Skeletal muscle satellite cell (primary cell): Measurements from ENCODE around the gene HOXB3.
"Not testable (repeated sequence)": the region's sequence is repeated elsewhere in the genome, so short reads cannot be mapped to it uniquely, and the experiment has no call there.

Experiments
- H3K27me3 ChIP-seq: 2 replicates; pipeline ENCODE4 v1.7.0; 2013; ENCODE audit warnings: low read length; ENCODE audit not compliant: control insufficient read depth, insufficient read depth
- H3K36me3 ChIP-seq: 2 replicates; pipeline ENCODE4 v1.7.0; 2013; ENCODE audit warnings: mild to moderate bottlenecking, control low read depth, low read length; ENCODE audit not compliant: insufficient read depth
- H3K4me1 ChIP-seq: 2 replicates; pipeline ENCODE4 v1.7.0; 2013; ENCODE audit warnings: low read length; ENCODE audit not compliant: control insufficient read depth, insufficient read depth
- H3K4me2 ChIP-seq: 2 replicates; pipeline ENCODE4 v1.7.0; 2013; ENCODE audit warnings: mild to moderate bottlenecking, low read length
- H3K4me3 ChIP-seq: 2 replicates; pipeline ENCODE4 v1.7.0; 2013; ENCODE audit warnings: low read length
- H3K9ac ChIP-seq: 2 replicates; pipeline ENCODE4 v1.7.0; 2013; ENCODE audit warnings: mild to moderate bottlenecking, low read depth, low read length, moderate library complexity
- H3K9me3 ChIP-seq: replicated peaks from 2 replicates; pipeline ENCODE4 v1.7.0; 2013; ENCODE audit warnings: mild to moderate bottlenecking, control low read depth, low read length

Gene HOXB3

DNA sequence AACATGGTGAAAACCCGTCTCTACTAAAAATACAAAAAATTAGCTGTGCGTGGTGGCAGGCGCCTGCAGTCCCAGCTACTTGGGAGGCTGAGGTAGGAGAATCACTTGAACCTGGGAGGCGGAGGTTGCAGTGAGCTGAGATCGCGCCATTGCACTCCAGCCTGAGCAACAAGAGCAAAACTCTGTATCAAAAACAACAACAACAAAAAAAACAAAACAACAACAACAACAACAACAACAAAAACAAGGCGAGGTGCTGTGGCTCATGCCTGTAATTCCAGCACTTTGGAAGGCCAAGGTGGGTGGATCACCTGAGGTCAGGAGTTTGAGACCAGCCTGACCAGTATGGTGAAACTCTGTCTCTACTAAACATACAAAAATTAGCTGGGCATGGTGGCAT is 80.3 kb downstream of the HOXB3 start:
- Histone ChIP-seq H3K27me3 (peaks cover 15% of the 10 kb centered on the region), H3K4me1 (peaks cover 24% of the 10 kb centered on the region)
- not testable (repeated sequence) for H3K36me3 ChIP-seq, H3K9ac ChIP-seq, H3K4me3 ChIP-seq, H3K9me3 ChIP-seq, H3K4me2 ChIP-seq

DNA sequence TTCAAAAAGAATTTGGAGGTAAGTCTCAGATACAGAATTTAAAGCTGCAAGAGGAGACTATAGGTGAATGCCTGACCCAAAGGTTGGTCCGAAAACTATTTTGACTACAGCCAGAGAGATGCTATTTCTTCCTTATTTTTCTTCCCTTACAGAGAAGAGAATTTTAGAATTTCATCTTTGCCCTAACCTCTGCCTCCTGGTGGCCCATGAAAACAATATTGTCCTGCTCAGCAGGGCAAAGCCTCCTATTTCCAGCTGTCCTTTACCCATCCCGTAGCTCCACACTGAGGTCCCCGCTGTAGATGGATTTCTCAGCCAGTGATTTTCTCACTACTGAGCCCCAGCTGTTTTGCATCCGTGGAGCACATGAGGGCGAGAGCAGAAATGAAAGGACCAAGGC is 83.8 kb downstream of the HOXB3 start:
- Histone ChIP-seq H3K4me2 (no peak overlapping the region), H3K9me3 (no peaks in the 10 kb centered on the region), H3K9ac (no peak overlapping the region), H3K4me3 (no peak overlapping the region), H3K36me3 (no peaks in the 10 kb centered on the region), H3K4me1 (peaks cover 17% of the 10 kb centered on the region), H3K27me3 (no peaks in the 10 kb centered on the region)

DNA sequence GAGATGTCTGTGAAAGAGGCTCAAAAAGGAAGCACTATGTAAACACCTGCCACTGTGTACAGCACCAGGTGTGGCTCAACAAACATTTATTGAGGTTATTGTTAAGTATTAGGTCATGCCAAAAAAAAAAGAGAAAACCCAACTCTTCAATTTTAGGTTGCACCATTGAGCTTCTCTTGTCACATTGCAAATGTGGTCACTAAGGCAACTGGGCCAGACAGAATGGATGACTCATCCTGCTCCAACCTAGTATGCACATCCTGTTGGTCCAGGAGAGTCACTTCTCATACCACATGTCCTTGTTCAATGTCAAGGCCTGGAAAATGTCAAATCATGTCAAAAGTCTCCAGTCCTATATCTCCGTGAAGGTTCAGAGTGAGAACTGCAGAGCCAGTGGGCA is 84.3 kb downstream of the HOXB3 start:
- peaks cover 17% of the 10 kb centered on the region for H3K4me1 ChIP-seq
- H3K4me2 ChIP-seq, result no peak overlapping the region
- no peak overlapping the region for H3K9ac ChIP-seq
- no peaks in the 10 kb centered on the region for H3K27me3 ChIP-seq
- H3K4me3 ChIP-seq, result no peak overlapping the region
- no peaks in the 10 kb centered on the region for H3K36me3 ChIP-seq
- no peaks in the 10 kb centered on the region for H3K9me3 ChIP-seq

DNA sequence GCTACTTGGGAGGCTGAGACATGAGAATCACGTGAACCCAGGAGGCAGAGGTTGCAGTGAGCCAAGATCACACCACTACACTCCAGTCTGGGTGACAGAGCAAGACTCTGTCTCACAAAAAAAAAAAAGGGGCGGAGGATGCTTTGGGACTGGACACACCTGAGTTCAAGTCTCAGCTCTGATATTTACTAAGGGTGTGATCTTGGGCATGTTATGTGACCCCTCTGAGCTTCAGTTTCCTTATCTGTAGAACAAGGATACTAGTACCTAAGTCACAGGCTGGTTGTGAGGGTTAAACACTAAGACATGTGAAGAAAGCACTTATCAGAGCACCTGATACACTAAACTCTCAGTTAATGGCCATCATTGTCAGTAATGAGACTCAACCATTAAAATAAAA is 85.1 kb downstream of the HOXB3 start:
- no peaks in the 10 kb centered on the region for H3K9me3 ChIP-seq
- H3K27me3 ChIP-seq, result no peaks in the 10 kb centered on the region
- peaks cover 20% of the 10 kb centered on the region for H3K4me1 ChIP-seq
- H3K4me3 ChIP-seq, result no peak overlapping the region
- no peak overlapping the region for H3K4me2 ChIP-seq
- no peak overlapping the region for H3K9ac ChIP-seq
- H3K36me3 ChIP-seq, result no peaks in the 10 kb centered on the region

DNA sequence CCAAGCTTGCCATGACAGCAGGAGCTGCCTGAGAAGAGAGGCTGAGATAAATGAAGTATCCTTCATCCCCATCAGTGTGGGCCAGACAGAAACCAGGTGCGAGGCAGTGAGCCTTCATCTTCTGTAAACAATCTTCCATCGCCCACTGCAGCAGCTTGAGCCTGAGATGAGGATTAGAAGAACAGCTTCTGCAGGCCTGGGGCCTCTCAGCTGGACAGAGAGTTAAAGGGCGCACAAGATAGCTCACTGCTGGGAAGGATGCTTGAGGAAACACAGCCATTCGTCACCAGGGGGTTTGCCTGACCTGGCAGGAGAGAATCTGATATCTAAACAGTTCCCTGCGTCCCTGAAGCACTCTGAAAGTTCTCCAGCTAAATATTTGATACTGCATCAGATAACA is 86.3 kb downstream of the HOXB3 start:
- H3K4me3 ChIP-seq, result no peak overlapping the region
- peaks cover 31% of the 10 kb centered on the region for H3K4me1 ChIP-seq
- no peaks in the 10 kb centered on the region for H3K36me3 ChIP-seq
- no peak overlapping the region for H3K9ac ChIP-seq
- no peaks in the 10 kb centered on the region for H3K27me3 ChIP-seq
- no peak overlapping the region for H3K4me2 ChIP-seq
- H3K9me3 ChIP-seq, result no peaks in the 10 kb centered on the region

DNA sequence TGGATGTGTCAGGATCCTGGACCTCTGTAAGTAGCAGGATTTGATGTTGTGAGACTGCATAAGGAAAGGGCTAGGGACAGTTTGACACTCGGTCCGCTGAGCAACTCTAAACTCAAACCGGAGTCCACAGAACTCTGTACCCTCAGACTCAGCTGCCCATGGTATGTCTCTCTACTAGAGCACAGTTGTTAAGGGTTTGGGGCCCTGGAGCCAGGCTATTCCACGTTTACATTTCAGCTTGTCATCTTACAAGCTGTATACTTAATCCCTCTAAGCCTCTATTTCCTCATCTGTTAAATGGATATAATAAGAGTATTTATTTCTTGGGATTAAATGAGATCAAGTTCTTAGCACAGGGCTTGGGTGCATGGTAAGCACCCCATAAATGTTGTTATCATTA is 87.1 kb downstream of the HOXB3 start:
- Histone ChIP-seq H3K27me3 (no peaks in the 10 kb centered on the region), H3K36me3 (no peaks in the 10 kb centered on the region), H3K9ac (no peak overlapping the region), H3K4me2 (no peak overlapping the region), H3K4me3 (no peak overlapping the region), H3K9me3 (no peaks in the 10 kb centered on the region), H3K4me1 (peaks cover 40% of the 10 kb centered on the region)

DNA sequence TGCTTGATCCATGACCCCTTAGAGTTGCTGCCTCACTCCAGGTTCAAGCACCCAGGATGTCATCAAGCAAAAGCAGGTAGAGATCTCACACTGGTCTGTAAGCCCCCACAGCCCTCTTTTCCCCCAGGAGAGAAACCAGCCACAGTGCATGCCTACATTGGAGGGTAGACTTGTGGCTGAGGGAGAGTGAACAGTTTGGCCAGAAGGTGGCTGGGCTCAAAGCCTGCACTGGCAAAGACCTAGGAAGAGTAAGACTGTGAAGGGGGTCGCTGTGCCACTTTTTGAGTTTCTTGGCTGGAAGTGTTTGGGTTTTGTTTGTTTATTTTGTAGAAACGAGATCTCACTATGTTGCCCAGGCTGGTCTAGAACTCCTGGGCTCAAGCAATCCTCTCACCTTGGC is 87.7 kb downstream of the HOXB3 start:
- Histone ChIP-seq H3K9me3 (no peaks in the 10 kb centered on the region), H3K9ac (no peak overlapping the region), H3K4me3 (no peak overlapping the region), H3K36me3 (no peaks in the 10 kb centered on the region), H3K27me3 (no peaks in the 10 kb centered on the region), H3K4me2 (no peak overlapping the region), H3K4me1 (peaks cover 46% of the 10 kb centered on the region)

DNA sequence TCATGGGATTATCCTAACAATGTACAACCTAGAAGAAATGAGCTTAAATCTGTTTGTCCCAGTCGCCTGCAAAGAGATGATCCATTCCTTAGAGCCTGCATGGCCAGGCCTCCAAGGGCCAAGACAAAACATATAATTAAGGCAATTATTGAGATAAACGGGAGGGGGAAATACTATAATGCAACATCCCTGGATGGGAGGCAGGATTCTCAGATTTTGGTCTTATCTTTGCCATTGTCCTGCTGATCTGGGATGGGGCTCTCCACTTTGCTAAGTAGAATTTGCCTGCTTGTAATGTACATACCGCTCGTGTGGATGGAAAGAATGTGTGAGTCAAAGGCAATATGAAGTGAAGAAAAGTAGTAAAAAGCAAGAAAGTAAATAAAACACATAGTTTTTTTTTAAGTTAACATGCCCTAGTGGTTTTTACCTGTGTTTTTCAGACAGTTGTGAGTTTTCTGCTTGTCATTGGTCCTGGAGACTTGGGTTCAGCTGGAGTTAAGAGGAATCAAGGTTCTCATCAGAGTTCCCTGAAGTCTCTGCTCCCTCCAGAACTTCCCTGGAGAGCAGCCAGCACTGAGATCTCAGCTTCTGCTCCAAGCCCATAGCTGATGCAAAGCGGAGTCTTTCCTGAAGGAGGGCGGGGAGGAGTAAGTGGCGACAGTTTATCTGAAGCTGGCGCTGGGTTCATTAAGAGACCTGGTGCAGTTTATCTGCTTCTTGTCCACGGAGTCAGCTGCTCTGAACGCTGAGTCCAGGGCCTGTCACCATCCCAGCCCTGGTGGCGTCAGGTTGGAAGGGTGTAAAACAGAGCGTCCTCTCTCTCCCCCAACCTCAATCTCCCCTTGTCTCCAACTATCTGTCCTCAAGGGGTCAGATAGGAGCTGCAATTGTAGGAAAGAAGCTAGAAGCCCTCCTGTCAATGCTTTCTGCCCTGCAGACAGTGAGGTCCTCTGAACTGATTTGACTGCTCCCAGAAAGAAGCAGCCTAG is 89.3 kb downstream of the HOXB3 start:
- Histone ChIP-seq H3K36me3 (no peaks in the 10 kb centered on the region), H3K4me2 (no peak overlapping the region), H3K9ac (no peak overlapping the region), H3K4me1 (peaks cover 41% of the 10 kb centered on the region), H3K27me3 (no peaks in the 10 kb centered on the region), H3K4me3 (no peak overlapping the region), H3K9me3 (no peaks in the 10 kb centered on the region)

DNA sequence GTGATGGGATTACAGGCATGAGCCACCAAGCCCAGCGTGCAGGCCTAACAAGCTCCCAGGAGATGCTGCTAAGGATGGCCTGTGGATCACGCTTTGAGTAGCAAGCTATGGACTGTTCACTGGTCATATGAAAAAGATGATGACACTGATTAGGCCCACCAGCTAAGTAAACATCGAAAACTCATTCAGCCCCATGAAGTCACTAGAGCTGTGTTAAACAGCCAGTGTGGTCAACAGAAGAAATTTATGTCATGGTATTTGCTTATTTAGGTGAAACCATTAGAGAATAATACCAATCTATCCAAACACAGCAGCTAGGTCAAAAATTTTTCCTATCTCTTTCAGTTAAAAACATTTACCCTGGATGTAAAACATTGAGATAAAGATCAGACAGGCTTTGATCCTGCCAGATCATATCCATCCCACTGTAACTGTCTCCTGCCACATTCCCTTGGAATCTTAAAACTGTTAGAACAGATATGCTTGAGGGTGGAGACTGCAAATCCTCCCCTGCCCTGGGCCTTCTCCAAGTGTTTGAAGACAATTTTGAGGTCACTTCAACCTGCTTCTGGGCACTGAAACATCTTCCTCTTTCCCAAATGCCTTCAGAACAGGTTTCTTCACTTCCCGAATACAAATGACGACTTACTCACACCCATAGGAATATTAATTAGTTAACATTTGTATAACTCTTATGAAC is 90.2 kb downstream of the HOXB3 start:
- Histone ChIP-seq H3K9me3 (no peaks in the 10 kb centered on the region), H3K9ac (no peak overlapping the region), H3K36me3 (no peaks in the 10 kb centered on the region), H3K4me2 (no peak overlapping the region), H3K4me1 (peaks cover 36% of the 10 kb centered on the region), H3K4me3 (no peak overlapping the region), H3K27me3 (no peaks in the 10 kb centered on the region)

DNA sequence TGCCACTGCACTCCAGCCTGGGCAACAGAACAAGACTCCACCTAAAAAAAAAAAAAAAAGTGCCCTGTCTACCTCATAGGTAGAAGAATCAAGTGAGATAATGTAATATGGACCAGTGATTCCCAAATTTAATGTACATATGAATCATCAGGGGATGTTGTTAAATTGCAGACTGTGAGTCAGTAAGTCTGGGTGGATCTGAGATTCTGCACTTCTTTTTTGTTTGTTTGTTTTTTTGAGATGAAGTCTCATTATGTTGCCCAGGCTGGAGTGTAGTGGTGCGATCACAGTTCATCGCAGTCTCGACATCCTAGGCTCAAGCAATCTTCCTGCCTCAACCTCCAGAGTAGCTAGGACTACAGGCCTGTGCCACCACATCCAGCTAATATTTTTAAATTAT is 90.8 kb downstream of the HOXB3 start:
- Histone ChIP-seq H3K27me3 (no peaks in the 10 kb centered on the region), H3K4me2 (no peak overlapping the region), H3K4me3 (no peak overlapping the region), H3K4me1 (peaks cover 42% of the 10 kb centered on the region), H3K9ac (no peak overlapping the region), H3K36me3 (no peaks in the 10 kb centered on the region), H3K9me3 (no peaks in the 10 kb centered on the region)
